Naive B cell (primary cell): ENCODE data around the gene KAZN. TPM values are rescaled to one million over a fixed set of nuclear protein-coding genes. Genes with fewer than 3 reads are reported as not detected.

Source experiments
- ATAC-seq, 2 donors: fragments of 150-1000 bp; cut with Tn5 transposase; 2 replicates each; pipeline ENCODE4 v1.10.0; 2021; ENCODE audit warnings: low read depth in 2 of 2, mild to moderate bottlenecking in 2 of 2, moderate library complexity in 2 of 2
- DNase-seq: peaks from one replicate; pipeline ENCODE4 v3.0.0; 2022
- H3K27ac Mint-ChIP-seq, 6 donors: one replicate each; pipeline ENCODE4 v1.8.0; 2020 to 2022; ENCODE audit warnings: mild to moderate bottlenecking in 6 of 6, mixed read lengths in 6 of 6, moderate library complexity in 5 of 6, inconsistent platforms in 2 of 6
- H3K27me3 Mint-ChIP-seq, 3 donors: one replicate each; pipeline ENCODE4 v1.8.0; 2021 to 2022; ENCODE audit warnings: mixed read lengths in 3 of 3, mild to moderate bottlenecking in 1 of 3
- H3K36me3 Mint-ChIP-seq, 2 donors: one replicate each; pipeline ENCODE4 v1.8.0; 2020 to 2022; ENCODE audit warnings: mixed read lengths in 2 of 2, inconsistent platforms in 1 of 2, mild to moderate bottlenecking in 1 of 2
- H3K4me1 Mint-ChIP-seq, 3 donors: one replicate each; pipeline ENCODE4 v1.8.0; 2020 to 2022; ENCODE audit warnings: mixed read lengths in 3 of 3, inconsistent platforms in 1 of 3, mild to moderate bottlenecking in 1 of 3, moderate library complexity in 1 of 3
- H3K4me3 Mint-ChIP-seq, 8 donors: one replicate each; pipeline ENCODE4 v1.8.0; 2020 to 2022; ENCODE audit warnings: mild to moderate bottlenecking in 8 of 8, mixed read lengths in 8 of 8, moderate library complexity in 8 of 8, inconsistent platforms in 2 of 8
- H3K9me3 Mint-ChIP-seq, 7 donors: one replicate each; pipeline ENCODE4 v1.8.0; 2020 to 2022; ENCODE audit warnings: mixed read lengths in 7 of 7, mild to moderate bottlenecking in 5 of 7, inconsistent platforms in 2 of 7, moderate library complexity in 1 of 7
- polyA plus RNA-seq, 6 donors: library from polyadenylated mRNA; unstranded; fragments of 300-500 nt; fragmentation: Illumina TruSeq; gene quantifications; one replicate each; pipeline ENCODE4 v1.2.3, GENCODE V29; 2021; ENCODE audit warnings: low read depth in 6 of 6

Gene KAZN
- polyA plus RNA-seq, 6 donors from 2014 or later, result 0.16 TPM; not detected in 5

DNA sequence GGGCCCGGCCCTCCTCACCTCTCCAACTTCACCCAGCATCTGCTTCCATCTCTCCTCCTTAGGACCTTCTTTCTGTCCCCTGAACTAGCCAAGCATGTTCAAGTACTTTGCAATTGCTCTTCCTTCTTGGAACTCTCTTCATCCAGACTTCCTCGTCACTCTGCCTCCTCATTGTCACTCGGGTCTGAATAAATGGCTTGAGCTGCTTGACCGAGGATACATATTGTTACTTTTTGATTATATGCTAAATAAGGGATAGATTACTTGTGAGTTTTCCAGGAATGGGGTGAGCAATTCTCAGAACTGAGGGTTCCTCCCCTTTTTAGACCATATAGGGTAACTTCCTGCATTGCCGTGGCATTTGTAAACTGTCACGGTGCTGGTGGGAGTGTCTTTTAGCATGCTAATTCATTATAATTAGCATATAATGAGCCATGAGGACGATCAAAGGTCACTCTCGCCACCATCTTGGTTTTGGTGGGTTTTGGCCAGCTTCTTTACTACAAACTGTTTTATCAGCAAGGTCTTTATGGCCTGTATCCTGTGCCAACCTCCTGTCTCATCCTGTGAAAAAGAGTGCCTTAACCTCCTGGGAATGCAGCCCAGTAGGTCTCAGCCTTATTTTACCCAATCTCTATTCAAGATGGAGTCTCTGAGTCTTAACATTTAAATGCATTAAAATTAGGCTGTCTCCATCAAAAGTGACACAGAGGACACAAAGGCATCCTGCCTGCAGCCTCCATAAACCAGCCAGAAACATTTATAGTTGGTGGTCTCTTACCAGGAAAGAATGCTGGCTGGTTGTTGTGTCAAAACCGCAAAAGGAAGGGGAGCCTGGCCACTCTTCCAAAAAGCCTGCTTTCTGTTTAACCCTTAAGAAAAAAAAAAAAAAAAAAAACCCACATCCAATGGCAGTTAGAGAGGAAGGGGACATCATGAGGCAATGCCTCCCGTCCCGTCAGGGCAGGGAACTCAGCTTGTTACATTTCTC is 179.3 kb downstream of the KAZN start:
- H3K36me3 Mint-ChIP-seq, result no peaks in the 10 kb centered on the region
- peaks cover 5 to 9% (median 8%) of the 10 kb centered on the region in 3 donors for H3K27me3 Mint-ChIP-seq
- H3K4me3 Mint-ChIP-seq, result no peak overlapping the region
- H3K9me3 Mint-ChIP-seq, result peaks cover 0 to 2% (median 0%) of the 10 kb centered on the region in 7 donors
- no peak for DNase-seq
- H3K4me1 Mint-ChIP-seq, result no peaks in the 10 kb centered on the region
- no peak for ATAC-seq
- H3K27ac Mint-ChIP-seq, result no peak overlapping the region

GRCh38 chr1:14778541-14778897 is 180.0 kb downstream of the KAZN start:
- no peaks in the 10 kb centered on the region for H3K36me3 Mint-ChIP-seq
- H3K27ac Mint-ChIP-seq, result peak overlapping the region in 1 of 6 donors; percentile 18
- no peak for ATAC-seq
- H3K9me3 Mint-ChIP-seq, result peaks cover 0 to 2% (median 0%) of the 10 kb centered on the region in 7 donors
- DNase-seq, result no peak
- no peaks in the 10 kb centered on the region for H3K4me1 Mint-ChIP-seq
- H3K27me3 Mint-ChIP-seq, result peaks cover 8 to 9% (median 8%) of the 10 kb centered on the region in 3 donors
- no peak overlapping the region for H3K4me3 Mint-ChIP-seq

GRCh38 chr1:14778898-14779865 is 180.7 kb downstream of the KAZN start:
- H3K9me3 Mint-ChIP-seq, result peaks cover 0 to 2% (median 0%) of the 10 kb centered on the region in 7 donors
- no peak for DNase-seq
- no peak for ATAC-seq
- peak overlapping the region in 1 of 6 donors; percentile 40 for H3K27ac Mint-ChIP-seq
- H3K36me3 Mint-ChIP-seq, result no peaks in the 10 kb centered on the region
- peaks cover 8 to 9% (median 9%) of the 10 kb centered on the region in 3 donors for H3K27me3 Mint-ChIP-seq
- no peaks in the 10 kb centered on the region for H3K4me1 Mint-ChIP-seq
- peak overlapping the region in 1 of 8 donors; percentile 37 for H3K4me3 Mint-ChIP-seq

DNA sequence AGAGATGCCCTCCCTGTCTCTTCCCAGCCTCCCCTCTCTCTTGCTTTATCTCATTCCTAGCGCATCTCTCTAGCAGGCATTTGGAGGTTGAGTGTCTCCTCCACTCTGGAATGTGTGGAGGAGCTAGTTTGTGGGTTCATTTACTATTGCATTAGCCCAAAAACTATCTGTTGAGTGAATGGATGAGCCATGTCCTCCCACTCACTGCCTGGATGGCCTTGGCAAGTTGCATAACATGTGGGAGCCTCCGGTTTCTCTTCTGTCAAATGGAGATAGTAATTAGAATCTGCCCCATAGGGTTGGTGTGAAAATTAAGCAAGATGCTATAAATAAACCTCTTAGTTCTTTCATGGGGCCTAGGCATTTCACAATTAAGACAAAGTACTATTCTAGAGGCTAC is 181.8 kb downstream of the KAZN start:
- Mint-ChIP-seq H3K4me3 (no peak overlapping the region), H3K36me3 (no peaks in the 10 kb centered on the region), H3K27me3 (peaks cover 8 to 9% (median 9%) of the 10 kb centered on the region in 3 donors), H3K9me3 (peaks cover 0 to 2% (median 0%) of the 10 kb centered on the region in 7 donors), H3K27ac (no peak overlapping the region), H3K4me1 (no peaks in the 10 kb centered on the region)
- DNase-seq (no peak), ATAC-seq (no peak)

- no peak overlapping the region for H3K27ac Mint-ChIP-seq
- no peak overlapping the region for H3K4me3 Mint-ChIP-seq
- peaks cover 0 to 6% (median 0%) of the 10 kb centered on the region in 7 donors for H3K9me3 Mint-ChIP-seq
- ATAC-seq, result no peak
- no peak for DNase-seq
- H3K36me3 Mint-ChIP-seq, result no peaks in the 10 kb centered on the region
- peaks cover 8 to 9% (median 9%) of the 10 kb centered on the region in 3 donors for H3K27me3 Mint-ChIP-seq
- H3K4me1 Mint-ChIP-seq, result no peaks in the 10 kb centered on the region
These were observed 183.3 kb downstream of the KAZN start for GRCh38 chr1:14781811-14782210.

DNA sequence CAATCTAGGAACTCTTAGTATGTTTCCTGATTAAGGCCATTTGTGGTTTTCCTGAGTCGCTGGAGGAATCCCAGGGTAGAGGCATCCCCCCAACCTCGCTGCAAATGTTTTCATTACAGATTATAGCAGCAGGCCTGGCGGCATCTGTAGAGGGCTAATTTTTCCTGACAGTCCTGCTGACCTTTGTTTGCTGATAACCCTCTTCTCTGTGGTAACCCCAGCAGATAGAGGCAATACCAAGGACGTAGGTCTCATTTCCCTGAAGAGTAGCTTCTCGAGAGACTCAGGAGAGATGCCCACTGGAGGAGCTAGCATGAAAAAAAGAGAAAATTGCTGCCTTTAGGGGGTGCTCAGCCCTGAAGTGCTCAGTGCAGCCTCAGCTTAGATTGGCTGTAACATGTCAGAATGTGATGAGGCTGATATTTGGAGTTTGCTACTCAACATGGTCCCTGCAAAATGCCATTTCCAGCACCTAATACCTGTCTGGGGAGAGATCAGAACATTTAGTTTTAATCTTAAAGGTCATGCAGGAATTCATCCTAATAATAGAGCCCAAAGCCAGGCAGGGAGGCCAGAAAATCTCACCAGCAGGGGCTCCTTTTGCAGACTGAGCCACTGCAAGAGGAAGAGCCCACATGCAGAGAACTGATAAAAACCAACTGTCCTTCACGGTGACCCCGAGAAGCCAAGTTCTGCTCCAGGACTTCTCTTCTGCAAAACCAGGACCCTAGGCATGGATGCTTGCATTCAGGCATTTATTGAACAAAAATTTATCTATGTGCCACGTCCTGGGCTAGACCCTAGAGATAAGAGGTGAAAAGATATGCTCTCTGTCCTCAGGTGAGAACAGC is 184.5 kb downstream of the KAZN start:
- no peak for ATAC-seq
- peaks cover 0 to 5% (median 4%) of the 10 kb centered on the region in 3 donors for H3K27me3 Mint-ChIP-seq
- H3K27ac Mint-ChIP-seq, result no peak overlapping the region
- no peaks in the 10 kb centered on the region for H3K4me1 Mint-ChIP-seq
- H3K4me3 Mint-ChIP-seq, result no peak overlapping the region
- no peaks in the 10 kb centered on the region for H3K36me3 Mint-ChIP-seq
- DNase-seq, result no peak
- peaks cover 0 to 6% (median 0%) of the 10 kb centered on the region in 7 donors for H3K9me3 Mint-ChIP-seq

GRCh38 chr1:14783592-14783886 is 185.1 kb downstream of the KAZN start:
- Mint-ChIP-seq H3K4me1 (no peaks in the 10 kb centered on the region), H3K27ac (no peak overlapping the region), H3K9me3 (peaks cover 0 to 6% (median 0%) of the 10 kb centered on the region in 7 donors), H3K36me3 (no peaks in the 10 kb centered on the region), H3K4me3 (no peak overlapping the region), H3K27me3 (peaks cover 0 to 5% (median 4%) of the 10 kb centered on the region in 3 donors)
- DNase-seq (no peak), ATAC-seq (no peak)

DNA sequence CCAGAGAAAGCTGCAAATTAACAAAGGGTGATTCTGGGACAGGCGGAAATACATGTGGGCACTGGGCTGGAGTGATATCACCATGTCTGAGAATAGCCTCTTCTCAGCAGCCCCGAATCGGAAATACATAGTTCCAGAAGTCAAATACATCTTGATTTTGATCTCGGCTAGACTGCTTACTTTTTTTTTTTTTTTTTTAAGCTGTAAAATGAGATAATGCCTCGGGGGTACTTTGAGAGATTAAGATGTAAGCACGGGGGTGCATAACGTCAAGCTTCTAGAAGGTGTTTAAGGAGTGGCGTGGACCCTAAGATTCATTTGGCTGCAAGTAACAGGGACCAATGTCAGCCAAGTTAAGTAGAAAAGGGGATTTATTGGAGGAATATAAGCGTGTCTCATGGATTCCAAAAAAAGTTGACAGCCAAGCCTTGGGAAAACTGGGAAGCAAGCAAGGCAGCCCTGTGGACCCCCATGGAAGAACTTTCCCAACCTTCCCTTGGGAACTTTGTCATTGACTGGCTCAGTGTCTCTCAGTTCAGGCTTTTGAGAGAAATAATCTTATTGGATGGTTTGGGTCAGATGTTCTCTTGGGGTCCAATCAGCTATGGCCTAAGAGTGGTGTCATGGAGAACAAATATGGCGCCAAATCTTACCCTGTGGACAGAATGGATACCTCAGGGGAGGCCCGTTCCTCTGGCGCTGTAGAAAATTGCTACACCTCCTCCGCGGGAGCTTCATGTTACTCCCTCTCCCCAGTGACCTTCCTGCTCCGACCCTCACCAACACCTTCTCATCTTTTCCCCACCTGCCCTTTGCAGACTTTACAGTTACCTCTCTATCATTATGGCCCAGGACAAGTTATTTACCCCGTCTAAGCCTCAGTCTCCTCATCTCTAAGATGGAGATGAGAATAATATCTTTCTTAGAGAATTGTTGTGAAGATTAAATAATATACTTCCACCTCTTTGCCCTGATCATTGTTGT is 186.6 kb downstream of the KAZN start:
- ATAC-seq, result no peak
- no peak for DNase-seq
- Mint-ChIP-seq H3K27me3 (peaks cover 0 to 4% (median 2%) of the 10 kb centered on the region in 3 donors), H3K4me1 (no peaks in the 10 kb centered on the region), H3K36me3 (no peaks in the 10 kb centered on the region), H3K9me3 (peaks cover 0 to 5% (median 0%) of the 10 kb centered on the region in 7 donors), H3K4me3 (no peak overlapping the region), H3K27ac (no peak overlapping the region)

- no peak overlapping the region for H3K4me3 Mint-ChIP-seq
- H3K27me3 Mint-ChIP-seq, result peaks cover 0 to 4% (median 0%) of the 10 kb centered on the region in 3 donors
- ATAC-seq (no peak), DNase-seq (no peak)
- no peaks in the 10 kb centered on the region for H3K4me1 Mint-ChIP-seq
- no peak overlapping the region for H3K27ac Mint-ChIP-seq
- H3K36me3 Mint-ChIP-seq, result no peaks in the 10 kb centered on the region
- H3K9me3 Mint-ChIP-seq, result peaks cover 0 to 4% (median 0%) of the 10 kb centered on the region in 7 donors
These were observed 187.7 kb downstream of the KAZN start for GRCh38 chr1:14786109-14786675.

- Mint-ChIP-seq H3K27ac (no peak overlapping the region), H3K9me3 (peaks cover 0 to 4% (median 0%) of the 10 kb centered on the region in 7 donors), H3K4me3 (no peak overlapping the region), H3K4me1 (no peaks in the 10 kb centered on the region), H3K36me3 (no peaks in the 10 kb centered on the region), H3K27me3 (peaks cover 0 to 4% (median 0%) of the 10 kb centered on the region in 3 donors)
- ATAC-seq (no peak), DNase-seq (no peak)
These were observed 188.2 kb downstream of the KAZN start for GRCh38 chr1:14786681-14787080.

DNA sequence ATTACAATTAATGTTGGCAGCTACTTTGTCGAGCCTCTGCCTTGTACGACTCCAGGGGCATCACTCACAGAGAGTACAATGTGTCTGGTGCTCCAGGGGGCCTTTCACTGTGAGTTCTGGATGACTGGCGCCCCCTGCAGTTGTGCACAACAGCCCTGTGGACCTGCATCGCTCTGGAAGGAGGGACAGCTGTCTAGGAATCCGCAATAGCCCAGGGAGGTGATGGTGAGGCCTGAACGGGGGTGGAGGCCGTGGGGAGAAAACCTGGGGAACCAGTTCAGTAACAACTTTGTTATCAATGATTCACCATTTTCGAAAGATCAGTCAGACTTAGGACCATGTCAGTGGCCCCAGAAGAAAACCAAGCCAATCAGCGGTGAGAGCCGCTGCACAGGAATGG is 189.1 kb downstream of the KAZN start:
- Mint-ChIP-seq H3K9me3 (peaks cover 0 to 4% (median 0%) of the 10 kb centered on the region in 7 donors), H3K4me3 (no peak overlapping the region), H3K4me1 (no peaks in the 10 kb centered on the region), H3K27me3 (peaks cover 0 to 4% (median 0%) of the 10 kb centered on the region in 3 donors), H3K36me3 (no peaks in the 10 kb centered on the region), H3K27ac (no peak overlapping the region)
- DNase-seq (no peak), ATAC-seq (no peak)
